WTC11 (cell line): Measurements from ENCODE around the gene VAMP2. TPM values are rescaled to one million over a fixed set of nuclear protein-coding genes. Genes with fewer than 3 reads are reported as not detected.

Experiments used
- ATAC-seq: fragments of 200-7000 bp; cut with Tn5 transposase; 2 replicates; pipeline ENCODE4 v1.10.0; 2021; ENCODE audit warnings: mild to moderate bottlenecking, moderate library complexity
- CTCF ChIA-PET: fragments of 300-600 bp; sonication (Branson Sonifier 250); formaldehyde crosslinking; loops from one replicate; lab custom pipeline; 2021; ENCODE audit warnings: antibody characterized with exemption; lab: Charles Lee
- POLR2A ChIA-PET: fragments of 350-600 bp; sonication (Branson Sonifier 250); formaldehyde crosslinking; loops from one replicate; lab custom pipeline; 2021; ENCODE audit warnings: antibody characterized with exemption; lab: Charles Lee
- DNase-seq: peaks from one replicate; pipeline ENCODE4 v3.0.0; 2021; ENCODE audit warnings: low spot score
- H3K27ac Mint-ChIP-seq: 2 replicates; pipeline ENCODE4 v1.8.0; 2021; ENCODE audit warnings: mixed read lengths
- H3K27me3 Mint-ChIP-seq: 2 replicates; pipeline ENCODE4 v1.8.0; 2021; ENCODE audit warnings: low read depth, mild to moderate bottlenecking, moderate library complexity, mixed read lengths
- H3K36me3 Mint-ChIP-seq: 2 replicates; pipeline ENCODE4 v1.8.0; 2021; ENCODE audit warnings: mixed read lengths
- H3K4me1 Mint-ChIP-seq: 2 replicates; pipeline ENCODE4 v1.8.0; 2022; ENCODE audit warnings: mixed read lengths
- H3K4me3 Mint-ChIP-seq: 2 replicates; pipeline ENCODE4 v1.8.0; 2021; ENCODE audit warnings: mild to moderate bottlenecking, moderate library complexity, mixed read lengths
- H3K9me3 Mint-ChIP-seq: 2 replicates; pipeline ENCODE4 v1.8.0; 2021; ENCODE audit warnings: mixed read lengths
- ETV6 ChIP-seq: sonication (generic); formaldehyde crosslinking; IDR thresholded peaks from 2 replicates; pipeline ENCODE4 v1.8.1; 2022; ENCODE audit warnings: mild to moderate bottlenecking, missing genetic modification reagents
- GABPB1 ChIP-seq: sonication (generic); formaldehyde crosslinking; IDR thresholded peaks from 2 replicates; pipeline ENCODE4 v1.8.1; 2023; ENCODE audit warnings: mild to moderate bottlenecking, missing genetic modification reagents
- GRHL2 ChIP-seq: fragments of 250-450 bp; sonication (Bioruptor Pico); IDR thresholded peaks from 2 replicates; pipeline ENCODE4 v1.8.0; 2022; ENCODE audit warnings: mild to moderate bottlenecking, moderate library complexity; ENCODE audit not compliant: insufficient replicate concordance, severe bottlenecking
- IRF1 ChIP-seq: sonication (generic); formaldehyde crosslinking; IDR thresholded peaks from 2 replicates; pipeline ENCODE4 v1.8.0; 2023; ENCODE audit warnings: missing genetic modification reagents
- JAZF1 ChIP-seq: fragments of 250-450 bp; sonication (Bioruptor Pico); IDR thresholded peaks from 2 replicates; pipeline ENCODE4 v1.9.0; 2021; ENCODE audit warnings: moderate library complexity, mild to moderate bottlenecking, inconsistent platforms
- MXD4 ChIP-seq: fragments of 250-450 bp; sonication (Bioruptor Pico); IDR thresholded peaks from 2 replicates; pipeline ENCODE4 v1.8.0; 2021; ENCODE audit warnings: mild to moderate bottlenecking, moderate library complexity, borderline replicate concordance
- NFATC4 ChIP-seq: fragments of 250-450 bp; sonication (Bioruptor Pico); IDR thresholded peaks from 2 replicates; pipeline ENCODE4 v1.9.0; 2021; ENCODE audit warnings: mild to moderate bottlenecking
- PRDM15 ChIP-seq: sonication (generic); formaldehyde crosslinking; IDR thresholded peaks from 2 replicates; pipeline ENCODE4 v1.8.0; 2022; ENCODE audit warnings: missing genetic modification reagents
- SMAD4 ChIP-seq: sonication (generic); formaldehyde crosslinking; IDR thresholded peaks from 2 replicates; pipeline ENCODE4 v1.8.0; 2022; ENCODE audit warnings: mild to moderate bottlenecking, missing genetic modification reagents
- USF1 ChIP-seq: sonication (generic); formaldehyde crosslinking; IDR thresholded peaks from 2 replicates; pipeline ENCODE4 v1.8.0; 2022; ENCODE audit warnings: mild to moderate bottlenecking, missing genetic modification reagents
- ZNF232 ChIP-seq: sonication (generic); formaldehyde crosslinking; IDR thresholded peaks from 2 replicates; pipeline ENCODE4 v1.8.0; 2022; ENCODE audit warnings: mild to moderate bottlenecking, missing genetic modification reagents
- ZNF263 ChIP-seq: sonication (generic); formaldehyde crosslinking; IDR thresholded peaks from 2 replicates; pipeline ENCODE4 v1.8.1; 2022; ENCODE audit warnings: low read depth, mild to moderate bottlenecking, moderate library complexity, missing genetic modification reagents
- ZNF281 ChIP-seq: sonication (generic); formaldehyde crosslinking; IDR thresholded peaks from 2 replicates; pipeline ENCODE4 v1.8.0; 2023; ENCODE audit warnings: mild to moderate bottlenecking, missing genetic modification reagents
- total RNA-seq: library from RNA; stranded (reverse); gene quantifications from 3 replicates; pipeline ENCODE4 v1.2.3, GENCODE V29; 2021
- TF ChIP-seq, protein P1 (sequence below): sonication (generic); formaldehyde crosslinking; IDR thresholded peaks from 2 replicates; pipeline ENCODE4 v1.8.1; 2022; ENCODE audit warnings: missing genetic modification reagents, borderline replicate concordance
- TF ChIP-seq, protein P2 (sequence below): fragments of 200-600 bp; IDR thresholded peaks from 2 replicates; pipeline ENCODE4 v1.8.0; 2022; ENCODE audit warnings: antibody characterized with exemption
- TF ChIP-seq, protein P3 (sequence below): fragments of 250-450 bp; sonication (Bioruptor Pico); IDR thresholded peaks from 2 replicates; pipeline ENCODE4 v2.1.2; 2022; ENCODE audit warnings: mild to moderate bottlenecking, moderate library complexity
- TF ChIP-seq, protein P4 (sequence below): sonication (generic); formaldehyde crosslinking; IDR thresholded peaks from 2 replicates; pipeline ENCODE4 v1.8.1; 2023; ENCODE audit warnings: mild to moderate bottlenecking, missing genetic modification reagents, borderline replicate concordance

Gene VAMP2
- total RNA-seq, 1 experiment from 2014 or later: 27.4 TPM

DNA sequence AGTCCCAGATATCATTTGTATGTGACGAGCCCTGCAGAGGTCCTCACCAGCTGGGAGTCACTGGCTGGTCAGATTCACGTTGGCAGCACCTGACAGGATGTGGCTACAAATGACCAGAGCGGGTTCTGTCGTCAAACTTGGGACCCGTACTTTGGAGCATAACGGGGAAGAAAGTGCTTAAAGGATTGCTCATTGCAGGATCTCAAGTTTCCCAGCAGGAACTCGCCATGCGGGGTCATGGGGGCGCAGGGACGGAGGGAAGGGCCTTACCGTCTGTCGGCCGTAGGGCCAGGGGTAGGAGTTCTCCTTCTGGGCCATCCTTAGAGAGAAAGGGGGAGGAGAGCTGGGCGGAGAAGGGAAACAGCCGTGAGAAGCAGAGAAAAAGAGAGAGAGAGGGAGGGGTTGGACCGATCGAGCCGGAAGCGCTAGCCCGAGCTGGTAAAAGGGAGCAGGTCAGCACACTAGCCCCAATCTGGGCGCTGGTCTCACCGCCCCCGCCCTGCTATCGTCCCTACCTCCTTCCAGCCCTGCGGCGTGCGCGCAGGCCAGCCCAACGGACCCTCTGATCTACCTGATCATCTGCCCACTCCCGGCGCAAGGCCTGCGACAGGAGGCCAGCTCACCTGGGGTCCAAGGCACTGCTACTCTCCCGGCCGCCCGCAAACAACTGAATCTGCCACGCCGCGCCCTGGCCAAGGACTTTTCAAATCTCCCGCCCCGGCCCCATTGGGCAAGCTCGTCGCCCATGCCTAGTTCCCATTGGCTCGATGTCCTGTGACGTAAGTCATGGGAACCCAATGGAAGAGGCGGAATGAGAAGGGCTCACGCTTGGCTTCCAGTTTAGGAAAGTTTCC is 47.4 kb upstream of the VAMP2 start, which contains the start of gene AURKB (continued):
- TF ChIP-seq, protein P1, sequence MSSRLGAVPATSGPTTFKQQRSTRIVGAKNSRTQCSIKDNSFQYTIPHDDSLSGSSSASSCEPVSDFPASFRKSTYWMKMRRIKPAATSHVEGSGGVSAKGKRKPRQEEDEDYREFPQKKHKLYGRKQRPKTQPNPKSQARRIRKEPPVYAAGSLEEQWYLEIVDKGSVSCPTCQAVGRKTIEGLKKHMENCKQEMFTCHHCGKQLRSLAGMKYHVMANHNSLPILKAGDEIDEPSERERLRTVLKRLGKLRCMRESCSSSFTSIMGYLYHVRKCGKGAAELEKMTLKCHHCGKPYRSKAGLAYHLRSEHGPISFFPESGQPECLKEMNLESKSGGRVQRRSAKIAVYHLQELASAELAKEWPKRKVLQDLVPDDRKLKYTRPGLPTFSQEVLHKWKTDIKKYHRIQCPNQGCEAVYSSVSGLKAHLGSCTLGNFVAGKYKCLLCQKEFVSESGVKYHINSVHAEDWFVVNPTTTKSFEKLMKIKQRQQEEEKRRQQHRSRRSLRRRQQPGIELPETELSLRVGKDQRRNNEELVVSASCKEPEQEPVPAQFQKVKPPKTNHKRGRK: no peak
- TF ChIP-seq, protein P2, sequence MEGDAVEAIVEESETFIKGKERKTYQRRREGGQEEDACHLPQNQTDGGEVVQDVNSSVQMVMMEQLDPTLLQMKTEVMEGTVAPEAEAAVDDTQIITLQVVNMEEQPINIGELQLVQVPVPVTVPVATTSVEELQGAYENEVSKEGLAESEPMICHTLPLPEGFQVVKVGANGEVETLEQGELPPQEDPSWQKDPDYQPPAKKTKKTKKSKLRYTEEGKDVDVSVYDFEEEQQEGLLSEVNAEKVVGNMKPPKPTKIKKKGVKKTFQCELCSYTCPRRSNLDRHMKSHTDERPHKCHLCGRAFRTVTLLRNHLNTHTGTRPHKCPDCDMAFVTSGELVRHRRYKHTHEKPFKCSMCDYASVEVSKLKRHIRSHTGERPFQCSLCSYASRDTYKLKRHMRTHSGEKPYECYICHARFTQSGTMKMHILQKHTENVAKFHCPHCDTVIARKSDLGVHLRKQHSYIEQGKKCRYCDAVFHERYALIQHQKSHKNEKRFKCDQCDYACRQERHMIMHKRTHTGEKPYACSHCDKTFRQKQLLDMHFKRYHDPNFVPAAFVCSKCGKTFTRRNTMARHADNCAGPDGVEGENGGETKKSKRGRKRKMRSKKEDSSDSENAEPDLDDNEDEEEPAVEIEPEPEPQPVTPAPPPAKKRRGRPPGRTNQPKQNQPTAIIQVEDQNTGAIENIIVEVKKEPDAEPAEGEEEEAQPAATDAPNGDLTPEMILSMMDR: no peak
- TF ChIP-seq PRDM15 (CRISPR knock-in tag): no peak
- TF ChIP-seq ZNF232 (CRISPR knock-in tag): peak; percentile 96
- TF ChIP-seq ZNF281 (CRISPR knock-in tag): peak; percentile 84
- TF ChIP-seq NFATC4 (CRISPR knock-in tag): no peak
- TF ChIP-seq GABPB1 (CRISPR knock-in tag): peak; percentile 78; the same call in 1 of the 2 replicates
- no peak for TF ChIP-seq GRHL2
- TF ChIP-seq MXD4 (CRISPR knock-in tag): no peak
- TF ChIP-seq, protein P3, sequence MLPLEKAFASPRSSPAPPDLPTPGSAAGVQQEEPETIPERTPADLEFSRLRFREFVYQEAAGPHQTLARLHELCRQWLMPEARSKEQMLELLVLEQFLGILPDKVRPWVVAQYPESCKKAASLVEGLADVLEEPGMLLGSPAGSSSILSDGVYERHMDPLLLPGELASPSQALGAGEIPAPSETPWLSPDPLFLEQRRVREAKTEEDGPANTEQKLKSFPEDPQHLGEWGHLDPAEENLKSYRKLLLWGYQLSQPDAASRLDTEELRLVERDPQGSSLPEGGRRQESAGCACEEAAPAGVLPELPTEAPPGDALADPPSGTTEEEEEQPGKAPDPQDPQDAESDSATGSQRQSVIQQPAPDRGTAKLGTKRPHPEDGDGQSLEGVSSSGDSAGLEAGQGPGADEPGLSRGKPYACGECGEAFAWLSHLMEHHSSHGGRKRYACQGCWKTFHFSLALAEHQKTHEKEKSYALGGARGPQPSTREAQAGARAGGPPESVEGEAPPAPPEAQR: no peak

DNA sequence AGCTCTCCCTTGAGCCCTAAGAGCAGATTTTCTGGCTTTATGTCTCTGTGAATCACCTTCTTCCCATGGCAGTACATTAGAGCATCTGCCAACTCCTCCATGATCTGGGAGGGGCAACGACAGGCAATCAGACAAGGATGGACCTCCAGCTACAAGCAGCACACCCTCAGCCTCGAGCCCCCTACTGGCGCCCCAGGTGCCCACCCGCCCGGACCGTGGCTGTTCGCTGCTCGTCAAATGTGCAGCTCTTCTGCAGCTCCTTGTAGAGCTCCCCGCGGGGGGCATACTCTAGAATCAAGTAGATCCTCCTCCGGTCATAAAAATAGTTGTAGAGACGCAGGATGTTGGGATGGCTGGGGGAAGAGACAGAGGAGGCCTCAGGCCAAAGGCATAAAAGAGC is 43.8 kb upstream of the VAMP2 start:
- H3K27ac Mint-ChIP-seq: no peak overlapping the region
- no peaks in the 10 kb centered on the region for H3K9me3 Mint-ChIP-seq
- ATAC-seq (no peak), DNase-seq (no peak)
- no peaks in the 10 kb centered on the region for H3K27me3 Mint-ChIP-seq
- peaks cover 49% of the 10 kb centered on the region for H3K36me3 Mint-ChIP-seq
- peaks cover 16% of the 10 kb centered on the region for H3K4me1 Mint-ChIP-seq
- ChIA-PET POLR2A (no interaction called here), CTCF (no interaction called here)
- no peak overlapping the region for H3K4me3 Mint-ChIP-seq
- TF ChIP-seq ETV6 (CRISPR knock-in tag) (no peak), IRF1 (CRISPR knock-in tag) (no peak), SMAD4 (CRISPR knock-in tag) (no peak), ZNF263 (CRISPR knock-in tag) (no peak), JAZF1 (no peak), MXD4 (CRISPR knock-in tag) (no peak), USF1 (CRISPR knock-in tag) (no peak)
- TF ChIP-seq, protein P4, sequence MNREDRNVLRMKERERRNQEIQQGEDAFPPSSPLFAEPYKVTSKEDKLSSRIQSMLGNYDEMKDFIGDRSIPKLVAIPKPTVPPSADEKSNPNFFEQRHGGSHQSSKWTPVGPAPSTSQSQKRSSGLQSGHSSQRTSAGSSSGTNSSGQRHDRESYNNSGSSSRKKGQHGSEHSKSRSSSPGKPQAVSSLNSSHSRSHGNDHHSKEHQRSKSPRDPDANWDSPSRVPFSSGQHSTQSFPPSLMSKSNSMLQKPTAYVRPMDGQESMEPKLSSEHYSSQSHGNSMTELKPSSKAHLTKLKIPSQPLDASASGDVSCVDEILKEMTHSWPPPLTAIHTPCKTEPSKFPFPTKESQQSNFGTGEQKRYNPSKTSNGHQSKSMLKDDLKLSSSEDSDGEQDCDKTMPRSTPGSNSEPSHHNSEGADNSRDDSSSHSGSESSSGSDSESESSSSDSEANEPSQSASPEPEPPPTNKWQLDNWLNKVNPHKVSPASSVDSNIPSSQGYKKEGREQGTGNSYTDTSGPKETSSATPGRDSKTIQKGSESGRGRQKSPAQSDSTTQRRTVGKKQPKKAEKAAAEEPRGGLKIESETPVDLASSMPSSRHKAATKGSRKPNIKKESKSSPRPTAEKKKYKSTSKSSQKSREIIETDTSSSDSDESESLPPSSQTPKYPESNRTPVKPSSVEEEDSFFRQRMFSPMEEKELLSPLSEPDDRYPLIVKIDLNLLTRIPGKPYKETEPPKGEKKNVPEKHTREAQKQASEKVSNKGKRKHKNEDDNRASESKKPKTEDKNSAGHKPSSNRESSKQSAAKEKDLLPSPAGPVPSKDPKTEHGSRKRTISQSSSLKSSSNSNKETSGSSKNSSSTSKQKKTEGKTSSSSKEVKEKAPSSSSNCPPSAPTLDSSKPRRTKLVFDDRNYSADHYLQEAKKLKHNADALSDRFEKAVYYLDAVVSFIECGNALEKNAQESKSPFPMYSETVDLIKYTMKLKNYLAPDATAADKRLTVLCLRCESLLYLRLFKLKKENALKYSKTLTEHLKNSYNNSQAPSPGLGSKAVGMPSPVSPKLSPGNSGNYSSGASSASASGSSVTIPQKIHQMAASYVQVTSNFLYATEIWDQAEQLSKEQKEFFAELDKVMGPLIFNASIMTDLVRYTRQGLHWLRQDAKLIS (CRISPR knock-in tag): no peak
